ENCODE data around the gene MYADML2.

MYADML2 gene

GRCh38 chr17:81903415-81903831 is 43.6 kb downstream of the MYADML2 start:
- Histone ChIP-seq H3K14ac (ENCODE audit: low read length in 2 of 2) (no peak overlapping the region), H2BK120ac (ENCODE audit: low read depth, low read length) (no peak overlapping the region), H4K8ac (ENCODE audit: low read length) (no peak overlapping the region), H3K79me1 (replicated peaks; ENCODE audit: low read length, poor library complexity, severe bottlenecking) (peaks cover 19% of the 10 kb centered on the region), H3K9ac (ENCODE audit: low read length) (no peak overlapping the region), H3K27ac (ENCODE audit: low read length, poor library complexity, severe bottlenecking) (no peak overlapping the region), H3K9me3 (ENCODE audit: control insufficient read depth, low read length) (no peaks in the 10 kb centered on the region), H2BK15ac (ENCODE audit: low read depth, poor library complexity, severe bottlenecking) (no peak overlapping the region), H3K36me3 (ENCODE audit: control insufficient read depth in 1 of 2, insufficient read depth in 2 of 2, low read depth in 1 of 2, low read length in 2 of 2) (peaks cover 45 to 84% of the 10 kb centered on the region in 2 experiments), H3K4me1 (ENCODE audit: control insufficient read depth, insufficient read depth, low read depth, low read length) (peaks cover 34% of the 10 kb centered on the region), H3K4ac (ENCODE audit: low read depth in 1 of 2, low read length in 2 of 2) (no peak overlapping the region), H2BK12ac (ENCODE audit: low read length in 2 of 2) (no peak overlapping the region), H2BK5ac (ENCODE audit: low read depth, low read length, poor library complexity, severe bottlenecking) (no peak overlapping the region), H3K23ac (ENCODE audit: low read length in 2 of 2) (no peak overlapping the region), H2AFZ (ENCODE audit: low read depth, low read length) (no peak overlapping the region), H4K91ac (ENCODE audit: low read length) (no peak overlapping the region), H2AK5ac (ENCODE audit: low read length, severe bottlenecking) (no peak overlapping the region), H3K4me3 (ENCODE audit: insufficient read depth in 1 of 2, low read depth in 1 of 2, low read length in 2 of 2) (no peak overlapping the region), H3K4me2 (ENCODE audit: low read length, poor library complexity, severe bottlenecking) (no peak overlapping the region), H3K18ac (ENCODE audit: low read depth in 1 of 2, low read length in 2 of 2) (no peak overlapping the region), H3K27me3 (ENCODE audit: control insufficient read depth in 1 of 2, insufficient read depth in 1 of 2, low read length in 2 of 2) (peaks cover 0 to 8% of the 10 kb centered on the region in 2 experiments)
- 98% methylated on average over 10 of the region's 10 CpGs for WGBS
- DNase-seq = no peak

- no peak overlapping the region for H3K27ac ChIP-seq (ENCODE audit: low read length, poor library complexity, severe bottlenecking)
- H3K9me3 ChIP-seq (ENCODE audit: control insufficient read depth, low read length) = no peaks in the 10 kb centered on the region
- DNase-seq = no peak
- peaks cover 38% of the 10 kb centered on the region for H3K4me1 ChIP-seq (ENCODE audit: control insufficient read depth, insufficient read depth, low read depth, low read length)
- H3K4me3 ChIP-seq (ENCODE audit: insufficient read depth in 1 of 2, low read depth in 1 of 2, low read length in 2 of 2) = peak overlapping the region in 1 of 2 experiments; percentile 55
- H3K9ac ChIP-seq (ENCODE audit: low read length) = no peak overlapping the region
- 46% methylated on average over 45 of the region's 47 CpGs for WGBS
- peak overlapping the region; percentile 47 to 65 for H3K18ac ChIP-seq (ENCODE audit: low read depth in 1 of 2, low read length in 2 of 2)
- peaks cover 0 to 8% of the 10 kb centered on the region in 2 experiments for H3K27me3 ChIP-seq (ENCODE audit: control insufficient read depth in 1 of 2, insufficient read depth in 1 of 2, low read length in 2 of 2)
- no peak overlapping the region for H2BK120ac ChIP-seq (ENCODE audit: low read depth, low read length)
- peak overlapping the region in 1 of 2 experiments; percentile 64 for H3K4ac ChIP-seq (ENCODE audit: low read depth in 1 of 2, low read length in 2 of 2)
- H2BK12ac ChIP-seq (ENCODE audit: low read length in 2 of 2) = no peak overlapping the region
- peaks cover 50 to 79% of the 10 kb centered on the region in 2 experiments for H3K36me3 ChIP-seq (ENCODE audit: control insufficient read depth in 1 of 2, insufficient read depth in 2 of 2, low read depth in 1 of 2, low read length in 2 of 2)
- H3K79me1 ChIP-seq (replicated peaks; ENCODE audit: low read length, poor library complexity, severe bottlenecking) = peaks cover 17% of the 10 kb centered on the region
- H4K91ac ChIP-seq (ENCODE audit: low read length) = peak overlapping the region; percentile 22
- H2AFZ ChIP-seq (ENCODE audit: low read depth, low read length) = peak overlapping the region; percentile 34
- H3K23ac ChIP-seq (ENCODE audit: low read length in 2 of 2) = peak overlapping the region in 1 of 2 experiments; percentile 85
- peak overlapping the region in 1 of 2 experiments; percentile 36 for H3K14ac ChIP-seq (ENCODE audit: low read length in 2 of 2)
- H2BK5ac ChIP-seq (ENCODE audit: low read depth, low read length, poor library complexity, severe bottlenecking) = no peak overlapping the region
- peak overlapping the region; percentile 74 for H4K8ac ChIP-seq (ENCODE audit: low read length)
- H3K4me2 ChIP-seq (ENCODE audit: low read length, poor library complexity, severe bottlenecking) = peak overlapping the region; percentile 70
- H2AK5ac ChIP-seq (ENCODE audit: low read length, severe bottlenecking) = no peak overlapping the region
- H2BK15ac ChIP-seq (ENCODE audit: low read depth, poor library complexity, severe bottlenecking) = peak overlapping the region; percentile 23
Observed at GRCh38 chr17:81902653-81903414, 44.2 kb downstream of the MYADML2 start.

DNA sequence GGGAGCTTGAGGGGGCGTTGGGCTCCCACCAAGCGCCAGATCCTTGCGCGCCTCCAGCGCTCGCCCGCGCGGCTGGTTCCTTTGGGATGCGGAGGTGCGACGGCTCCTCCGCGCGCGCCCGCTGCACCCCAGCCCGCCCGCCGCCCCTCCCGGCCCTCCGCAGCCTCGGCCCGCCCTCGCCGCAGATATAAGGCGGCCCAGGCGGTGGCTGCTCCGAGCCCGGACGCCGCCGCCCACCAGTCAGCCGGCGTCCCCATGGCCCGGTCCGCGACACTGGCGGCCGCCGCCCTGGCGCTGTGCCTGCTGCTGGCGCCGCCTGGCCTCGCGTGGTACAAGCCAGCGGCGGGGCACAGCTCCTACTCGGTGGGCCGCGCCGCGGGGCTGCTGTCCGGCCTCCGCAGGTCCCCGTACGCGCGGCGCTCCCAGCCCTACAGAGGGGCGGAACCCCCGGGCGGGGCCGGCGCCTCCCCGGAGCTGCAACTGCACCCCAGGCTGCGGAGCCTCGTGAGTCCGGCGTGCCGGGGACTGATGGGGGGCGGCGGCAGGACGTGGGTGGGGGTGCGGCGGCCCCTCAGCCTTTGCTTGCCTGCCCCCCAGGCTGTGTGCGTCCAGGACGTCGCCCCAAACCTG is 44.9 kb downstream of the MYADML2 start, which contains the start of gene NPB:
TSS of gene NPB (plus strand) at position 216 of the 630 bp plus-strand sequence. CDS start at position 256, 40 bp downstream.
- peaks cover 17% of the 10 kb centered on the region for H3K79me1 ChIP-seq (replicated peaks; ENCODE audit: low read length, poor library complexity, severe bottlenecking)
- peaks cover 0 to 8% of the 10 kb centered on the region in 2 experiments for H3K27me3 ChIP-seq (ENCODE audit: control insufficient read depth in 1 of 2, insufficient read depth in 1 of 2, low read length in 2 of 2)
- no peak within 1 kb of the TSS for H2BK12ac ChIP-seq (ENCODE audit: low read length in 2 of 2)
- H3K9ac ChIP-seq (ENCODE audit: low read length) = no peak within 1 kb of the TSS
- H3K4ac ChIP-seq (ENCODE audit: low read depth in 1 of 2, low read length in 2 of 2) = peak within 1 kb of the TSS in 1 of 2 experiments; percentile 64
- peak within 1 kb of the TSS in 1 of 2 experiments; percentile 85 for H3K23ac ChIP-seq (ENCODE audit: low read length in 2 of 2)
- peak within 1 kb of the TSS; percentile 40 to 58 for H3K4me3 ChIP-seq (ENCODE audit: insufficient read depth in 1 of 2, low read depth in 1 of 2, low read length in 2 of 2)
- H2AFZ ChIP-seq (ENCODE audit: low read depth, low read length) = peak within 1 kb of the TSS; percentile 34
- H2BK15ac ChIP-seq (ENCODE audit: low read depth, poor library complexity, severe bottlenecking) = no peak within 1 kb of the TSS
- peak within 1 kb of the TSS; percentile 30 for H4K91ac ChIP-seq (ENCODE audit: low read length)
- H4K8ac ChIP-seq (ENCODE audit: low read length) = peak within 1 kb of the TSS; percentile 74
- H3K9me3 ChIP-seq (ENCODE audit: control insufficient read depth, low read length) = no peaks in the 10 kb centered on the region
- H2BK5ac ChIP-seq (ENCODE audit: low read depth, low read length, poor library complexity, severe bottlenecking) = no peak within 1 kb of the TSS
- peak within 1 kb of the TSS; percentile 70 for H3K4me2 ChIP-seq (ENCODE audit: low read length, poor library complexity, severe bottlenecking)
- H3K27ac ChIP-seq (ENCODE audit: low read length, poor library complexity, severe bottlenecking) = no peak within 1 kb of the TSS
- peak within 1 kb of the TSS in 1 of 2 experiments; percentile 62 for H3K14ac ChIP-seq (ENCODE audit: low read length in 2 of 2)
- 6% methylated on average over 56 of the region's 79 CpGs for WGBS
- H3K4me1 ChIP-seq (ENCODE audit: control insufficient read depth, insufficient read depth, low read depth, low read length) = peaks cover 42% of the 10 kb centered on the region
- no peak within 1 kb of the TSS for H2AK5ac ChIP-seq (ENCODE audit: low read length, severe bottlenecking)
- H2BK120ac ChIP-seq (ENCODE audit: low read depth, low read length) = no peak within 1 kb of the TSS
- peak; percentile 12 for DNase-seq
- H3K18ac ChIP-seq (ENCODE audit: low read depth in 1 of 2, low read length in 2 of 2) = peak within 1 kb of the TSS; percentile 48 to 67
- H3K36me3 ChIP-seq (ENCODE audit: control insufficient read depth in 1 of 2, insufficient read depth in 2 of 2, low read depth in 1 of 2, low read length in 2 of 2) = peaks cover 50 to 72% of the 10 kb centered on the region in 2 experiments

Data from mesenchymal stem cell (in vitro differentiated cells and primary cell).